ENCODE data around the gene MIA. TPM values are rescaled to one million over a fixed set of nuclear protein-coding genes. Genes with fewer than 3 reads are reported as not detected.
"Not testable (repeated sequence)": the region's sequence is repeated elsewhere in the genome, so short reads cannot be mapped to it uniquely, and the experiment has no call there.

MIA gene
- total and polyA plus RNA-seq, 9 of the 15 experiments (the other 6 are each of a cell fraction or from before 2014, with no cell fraction given): 0.21 TPM; not detected in 8

GRCh38 chr19:40766385-40766784 is 8.9 kb upstream of the MIA start:
- H3K9ac ChIP-seq (ENCODE audit: insufficient read depth in 1 of 2, low read depth in 2 of 2, low read length in 2 of 2); FAIRE-seq; intact Hi-C loops (cut with micrococcal nuclease); H3K9me1 ChIP-seq (ENCODE audit: control insufficient read depth, insufficient read depth, low read length); BruUV-seq (replicated peaks); CTCF ChIA-PET (ENCODE audit: low intra/inter-chr PET ratio); H4K20me1 ChIP-seq (replicated peaks; ENCODE audit: control insufficient read depth, insufficient read depth, low read length); ATAC-seq; H3K4me2 ChIP-seq (ENCODE audit: insufficient read depth, low read length); H2AFZ ChIP-seq (ENCODE audit: low read depth, low read length); H3K79me2 ChIP-seq (ENCODE audit: control insufficient read depth, insufficient read depth, low read length); H3K4me1 ChIP-seq (replicated peaks in 1 of 2; ENCODE audit: control insufficient read depth in 2 of 2, insufficient read depth in 2 of 2, low read length in 2 of 2); H3K9me3 ChIP-seq (replicated peaks; ENCODE audit: control insufficient read depth, insufficient read depth, low read depth, low read length); H3K27ac ChIP-seq (ENCODE audit: extremely low read depth, low read depth, low read length); H3K4me3 ChIP-seq; DNase-seq (ENCODE audit: extremely low read depth in 1 of 4, low spot score in 3 of 4); H3K27me3 ChIP-seq (ENCODE audit: control insufficient read depth in 2 of 2, insufficient read depth in 2 of 2, low read length in 2 of 2); in situ Hi-C loops (cut with MboI): not testable (repeated sequence)
- peaks cover 52% of the 10 kb centered on the region for H3K36me3 ChIP-seq (ENCODE audit: control insufficient read depth, insufficient read depth, low read length)
- TF ChIP-seq POLR2AphosphoS5 (IDR thresholded peaks at IDR 0.05; ENCODE audit: control insufficient read depth, insufficient read depth, low read depth, low read length) (0 out of 2 replicates have a peak, but pooled peaks have one; percentile 15), POLR2G (IDR thresholded peaks at IDR 0.05; ENCODE audit: low read depth, low read length) (peak; percentile 34; the same call in 1 of the 2 replicates), POLR2A (conservative IDR thresholded peaks at IDR 0.05) (peak; percentile 62), SUPT5H (IDR thresholded peaks at IDR 0.05) (0 out of 2 replicates have a peak, but pooled peaks have one; percentile 49)
- 95% methylated on average over 7 of the region's 13 CpGs for WGBS (ENCODE audit: insufficient coverage, low coverage, missing lambda C conversion rate)
- POLR2A ChIA-PET: interaction anchor here (0.6 to 2.0 kb wide), 5 partner anchors 8 to 232 kb away, joined by 3 to 7 read pairs (median 4); no protein-coding TSS in a partner anchor

GRCh38 chr19:40768869-40769268 is 6.5 kb upstream of the MIA start:
- Histone ChIP-seq H3K4me1 (replicated peaks in 1 of 2; ENCODE audit: control insufficient read depth in 2 of 2, insufficient read depth in 2 of 2, low read length in 2 of 2) (no peaks in the 10 kb centered on the region), H2AFZ (ENCODE audit: low read depth, low read length) (no peak overlapping the region), H3K9me1 (ENCODE audit: control insufficient read depth, insufficient read depth, low read length) (no peaks in the 10 kb centered on the region), H3K79me2 (ENCODE audit: control insufficient read depth, insufficient read depth, low read length) (no peaks in the 10 kb centered on the region), H4K20me1 (replicated peaks; ENCODE audit: control insufficient read depth, insufficient read depth, low read length) (no peaks in the 10 kb centered on the region), H3K4me2 (ENCODE audit: insufficient read depth, low read length) (no peak overlapping the region), H3K4me3 (no peak overlapping the region), H3K27ac (ENCODE audit: extremely low read depth, low read depth, low read length) (no peak overlapping the region), H3K27me3 (ENCODE audit: control insufficient read depth in 2 of 2, insufficient read depth in 2 of 2, low read length in 2 of 2) (no peaks in the 10 kb centered on the region), H3K36me3 (ENCODE audit: control insufficient read depth, insufficient read depth, low read length) (peaks cover 28% of the 10 kb centered on the region; the same call in 2 of the 3 replicates), H3K9ac (ENCODE audit: insufficient read depth in 1 of 2, low read depth in 2 of 2, low read length in 2 of 2) (no peak overlapping the region), H3K9me3 (replicated peaks; ENCODE audit: control insufficient read depth, insufficient read depth, low read depth, low read length) (no peaks in the 10 kb centered on the region; the same call in 1 of the 2 replicates)
- intact Hi-C loops (cut with micrococcal nuclease): no loop called here
- no TSS peak for BruUV-seq (replicated peaks)
- FAIRE-seq: no peak
- POLR2A ChIA-PET: interaction anchor here (0.5 kb wide), 1 partner anchor 24 kb away, joined by 3 read pairs; no protein-coding TSS in a partner anchor
- in situ Hi-C loops (cut with MboI): no loop called here
- WGBS (ENCODE audit: insufficient coverage, low coverage, missing lambda C conversion rate): 77% methylated on average over 5 of the region's 5 CpGs
- DNase-seq (ENCODE audit: extremely low read depth in 1 of 4, low spot score in 3 of 4): no peak
- CTCF ChIA-PET (ENCODE audit: low intra/inter-chr PET ratio): no interaction called here
- ATAC-seq: no peak
- TF ChIP-seq ZNF217 (CRISPR knock-in tag; IDR thresholded peaks at IDR 0.05): no peak
- no peak for TF ChIP-seq FOS (IDR thresholded peaks at IDR 0.05; ENCODE audit: extremely low read depth, insufficient read length)
- TF ChIP-seq SMAD4 (CRISPR knock-in tag; conservative IDR thresholded peaks at IDR 0.05): no peak
- TF ChIP-seq TAF9B (IDR thresholded peaks at IDR 0.05; ENCODE audit: partially characterized antibody): no peak
- TF ChIP-seq IRF9 (tag; IDR thresholded peaks at IDR 0.05): no peak
- TF ChIP-seq L3MBTL2 (IDR thresholded peaks at IDR 0.05): no peak
- TF ChIP-seq CEBPZ (IDR thresholded peaks at IDR 0.05; ENCODE audit: borderline replicate concordance, low read depth, low read length): no peak
- no peak for TF ChIP-seq ZNF644 (tag; IDR thresholded peaks at IDR 0.05; ENCODE audit: low read depth)

Measured in K562 (cell line).